Natural killer cell (primary cell): Measurements from ENCODE around the gene PHF14. TPM values are rescaled to one million over a fixed set of nuclear protein-coding genes. Genes with fewer than 3 reads are reported as not detected.

ENCODE experiments used
- ATAC-seq, 3 donors: fragments of 150-1000 bp in 2 of 3; fragments of 200-7000 bp in 1 of 3; cut with Tn5 transposase; 1 replicate in 1 of 3; 2 replicates in 2 of 3; pipeline ENCODE4 v1.10.0; 2021; ENCODE audit warnings: mild to moderate bottlenecking in 2 of 3, moderate library complexity in 2 of 3
- DNase-seq, 2 donors: peaks; one replicate each; pipeline versions ENCODE4 v3.0.0 to v3.0.0-alpha.2; 2013 to 2021; ENCODE audit warnings: mixed read lengths in 1 of 2
- H3K27ac ChIP-seq: one replicate; pipeline ENCODE4 v1.5.1; 2013; ENCODE audit warnings: mild to moderate bottlenecking, low read length
- H3K27me3 ChIP-seq: one replicate; pipeline ENCODE4 v1.6.1; 2013; ENCODE audit warnings: low read length; ENCODE audit not compliant: control insufficient read depth, insufficient read depth
- H3K36me3 ChIP-seq: one replicate; pipeline ENCODE4 v1.6.1; 2013; ENCODE audit warnings: low read length; ENCODE audit not compliant: control insufficient read depth, insufficient read depth
- H3K4me1 ChIP-seq: one replicate; pipeline ENCODE4 v1.6.1; 2013; ENCODE audit warnings: low read length; ENCODE audit not compliant: control insufficient read depth, insufficient read depth
- H3K4me3 ChIP-seq: one replicate; pipeline ENCODE4 v1.5.1; 2013; ENCODE audit warnings: low read length
- H3K9me3 ChIP-seq: one replicate; pipeline ENCODE4 v1.6.1; 2013; ENCODE audit warnings: low read length; ENCODE audit not compliant: control insufficient read depth, insufficient read depth
- H3K27ac Mint-ChIP-seq, 2 donors: one replicate each; pipeline ENCODE4 v1.8.0; 2022; ENCODE audit warnings: mild to moderate bottlenecking in 2 of 2, mixed read lengths in 2 of 2, moderate library complexity in 1 of 2
- H3K27me3 Mint-ChIP-seq, 2 donors: one replicate each; pipeline ENCODE4 v1.8.0; 2022; ENCODE audit warnings: low read depth in 2 of 2, mixed read lengths in 2 of 2
- H3K36me3 Mint-ChIP-seq: one replicate; pipeline ENCODE4 v1.8.0; 2022; ENCODE audit warnings: mixed read lengths
- H3K4me1 Mint-ChIP-seq, 2 donors: one replicate each; pipeline ENCODE4 v1.8.0; 2022; ENCODE audit warnings: mixed read lengths in 2 of 2
- H3K4me3 Mint-ChIP-seq: one replicate; pipeline ENCODE4 v1.8.0; 2022; ENCODE audit warnings: mild to moderate bottlenecking, moderate library complexity, mixed read lengths
- H3K9me3 Mint-ChIP-seq, 2 donors: one replicate each; pipeline ENCODE4 v1.8.0; 2022; ENCODE audit warnings: mixed read lengths in 2 of 2
- WGBS: methylation state at CpG from one replicate; pipeline ENCODE4 v1.1.7; 2013; ENCODE audit warnings: missing lambda C conversion rate; ENCODE audit not compliant: insufficient coverage; 5-methylcytosine and 5-hydroxymethylcytosine counted together
- intact Hi-C: fragments of 100-400 bp; cut with micrococcal nuclease; formaldehyde crosslinking; loops from one replicate; pipeline ENCODE4 v1.14.2; 2022
- total RNA-seq, 4 donors: library from RNA; stranded (reverse); fragments of 120-200 nt in 1 of 4; gene quantifications; one replicate each; pipeline versions ENCODE4 v1.2.3 to v1.2.4, GENCODE V29; 2013 to 2022
- TF ChIP-seq, protein P1 (sequence below): fragments of 200-600 bp; IDR thresholded peaks from one replicate; pipeline ENCODE4 v1.8.0; 2022; ENCODE audit warnings: antibody characterized with exemption

Gene PHF14
- total RNA-seq, 3 donors from 2014 or later (not counting 1 experiment from before 2014, with no cell fraction given): 23.6 to 30.8 (median 27.7) TPM

DNA sequence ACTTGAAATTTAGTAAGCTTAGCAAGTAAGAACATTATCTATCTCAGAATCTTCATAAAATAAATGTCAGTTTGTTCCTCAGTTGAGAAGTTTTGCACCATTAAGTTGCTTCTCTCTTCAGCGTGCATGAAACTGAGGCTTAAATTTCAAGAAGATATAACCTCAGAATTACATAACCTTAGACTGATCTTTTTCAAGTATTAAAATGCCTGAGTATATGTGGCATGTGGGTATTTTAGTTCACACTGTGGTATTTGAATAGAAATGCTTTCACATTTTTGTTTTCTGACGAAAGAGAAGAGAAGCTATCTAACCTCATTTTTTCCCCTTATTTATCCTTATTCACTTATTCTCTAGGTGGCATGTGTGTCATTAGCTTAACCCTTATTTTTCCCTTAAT lies 104.1 kb downstream of the PHF14 start:
- no peaks in the 10 kb centered on the region for H3K36me3 Mint-ChIP-seq

DNA sequence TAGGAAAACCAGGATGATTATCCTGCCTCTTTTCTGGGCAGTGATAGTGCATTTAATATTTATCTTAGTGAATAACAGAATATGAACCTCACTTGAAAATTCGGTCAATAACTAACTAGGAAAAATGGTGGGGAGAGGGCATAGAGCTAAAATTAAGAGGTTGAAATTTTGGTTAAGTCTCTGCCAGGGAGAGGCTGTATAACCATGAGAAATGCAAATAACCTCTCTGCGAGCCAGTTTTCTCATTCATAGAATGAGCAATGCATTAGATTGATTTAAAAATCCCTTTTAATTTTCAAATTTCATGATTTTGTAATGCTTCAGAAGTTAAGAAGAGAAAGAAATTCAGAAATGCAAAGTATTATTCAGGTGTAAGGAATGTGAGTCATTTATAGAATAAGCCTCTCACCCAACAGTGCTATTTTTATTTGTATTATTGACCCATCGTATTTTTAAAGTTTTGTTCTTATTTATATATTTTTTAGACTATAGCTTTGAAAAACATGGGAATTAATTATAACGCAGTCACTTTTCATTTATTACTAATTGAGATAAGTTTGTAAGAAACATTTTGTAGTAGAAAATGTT lies 104.7 kb downstream of the PHF14 start:
- H3K27me3 Mint-ChIP-seq: no peaks in the 10 kb centered on the region
- Histone ChIP-seq H3K9me3 (no peaks in the 10 kb centered on the region), H3K4me1 (no peaks in the 10 kb centered on the region), H3K36me3 (no peaks in the 10 kb centered on the region), H3K27ac (no peak overlapping the region), H3K27me3 (no peaks in the 10 kb centered on the region), H3K4me3 (no peak overlapping the region)
- no peaks in the 10 kb centered on the region for H3K9me3 Mint-ChIP-seq
- H3K27ac Mint-ChIP-seq: no peak overlapping the region
- DNase-seq (no peak), ATAC-seq (no peak)
- no peaks in the 10 kb centered on the region for H3K36me3 Mint-ChIP-seq
- TF ChIP-seq, protein P1, sequence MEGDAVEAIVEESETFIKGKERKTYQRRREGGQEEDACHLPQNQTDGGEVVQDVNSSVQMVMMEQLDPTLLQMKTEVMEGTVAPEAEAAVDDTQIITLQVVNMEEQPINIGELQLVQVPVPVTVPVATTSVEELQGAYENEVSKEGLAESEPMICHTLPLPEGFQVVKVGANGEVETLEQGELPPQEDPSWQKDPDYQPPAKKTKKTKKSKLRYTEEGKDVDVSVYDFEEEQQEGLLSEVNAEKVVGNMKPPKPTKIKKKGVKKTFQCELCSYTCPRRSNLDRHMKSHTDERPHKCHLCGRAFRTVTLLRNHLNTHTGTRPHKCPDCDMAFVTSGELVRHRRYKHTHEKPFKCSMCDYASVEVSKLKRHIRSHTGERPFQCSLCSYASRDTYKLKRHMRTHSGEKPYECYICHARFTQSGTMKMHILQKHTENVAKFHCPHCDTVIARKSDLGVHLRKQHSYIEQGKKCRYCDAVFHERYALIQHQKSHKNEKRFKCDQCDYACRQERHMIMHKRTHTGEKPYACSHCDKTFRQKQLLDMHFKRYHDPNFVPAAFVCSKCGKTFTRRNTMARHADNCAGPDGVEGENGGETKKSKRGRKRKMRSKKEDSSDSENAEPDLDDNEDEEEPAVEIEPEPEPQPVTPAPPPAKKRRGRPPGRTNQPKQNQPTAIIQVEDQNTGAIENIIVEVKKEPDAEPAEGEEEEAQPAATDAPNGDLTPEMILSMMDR: no peak
- intact Hi-C loops: no loop called here
- peaks cover 0 to 4% of the 10 kb centered on the region in 2 donors for H3K4me1 Mint-ChIP-seq
- no peak overlapping the region for H3K4me3 Mint-ChIP-seq
- whole genome bisulfite sequencing: 100% methylated on average over 2 of the region's 4 CpGs

More for the DNA sequence above, 104.1 kb downstream of the PHF14 start:
- ATAC-seq: no peak
- Mint-ChIP-seq H3K4me3 (no peak overlapping the region), H3K27ac (no peak overlapping the region), H3K27me3 (no peaks in the 10 kb centered on the region), H3K9me3 (no peaks in the 10 kb centered on the region), H3K4me1 (peaks cover 0 to 2% of the 10 kb centered on the region in 2 donors)
- intact Hi-C loops: no loop called here
- Histone ChIP-seq H3K4me3 (no peak overlapping the region), H3K27ac (no peak overlapping the region), H3K27me3 (no peaks in the 10 kb centered on the region), H3K36me3 (no peaks in the 10 kb centered on the region), H3K9me3 (no peaks in the 10 kb centered on the region), H3K4me1 (no peaks in the 10 kb centered on the region)
- no peak for DNase-seq
- WGBS: no CpG with 5 or more reads among the region's 2 CpGs
- TF ChIP-seq, protein P1: no peak

DNA sequence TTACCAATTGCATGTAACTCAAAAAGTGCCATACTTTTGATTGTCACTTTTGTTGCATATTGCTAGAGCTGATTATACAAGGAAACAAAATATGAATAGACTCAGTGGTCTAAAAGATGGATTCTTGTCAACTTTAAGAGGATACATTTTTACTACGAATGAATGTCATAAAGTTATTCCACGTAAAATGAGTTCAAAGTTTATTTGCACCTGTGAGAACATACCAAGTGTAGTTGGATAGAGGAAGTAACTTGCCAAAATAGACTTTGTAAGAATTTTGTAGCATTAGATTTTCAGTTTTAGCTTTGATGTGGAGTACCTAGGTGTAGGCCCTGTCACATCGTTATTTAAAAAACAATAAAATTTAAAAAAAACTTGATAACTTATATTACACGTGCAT lies 106.2 kb downstream of the PHF14 start:
- no peaks in the 10 kb centered on the region for H3K27me3 ChIP-seq

More for the DNA sequence above, 106.2 kb downstream of the PHF14 start:
- no peaks in the 10 kb centered on the region for H3K9me3 Mint-ChIP-seq
- H3K9me3 ChIP-seq: no peaks in the 10 kb centered on the region
- no peaks in the 10 kb centered on the region for H3K27me3 Mint-ChIP-seq
- H3K36me3 Mint-ChIP-seq: no peaks in the 10 kb centered on the region
- intact Hi-C loops: no loop called here
- H3K4me1 Mint-ChIP-seq: peaks cover 0 to 4% of the 10 kb centered on the region in 2 donors
- no peak overlapping the region for H3K4me3 Mint-ChIP-seq
- no peak overlapping the region for H3K27ac ChIP-seq
- H3K4me1 ChIP-seq: no peaks in the 10 kb centered on the region
- ATAC-seq (no peak), DNase-seq (no peak)
- TF ChIP-seq, protein P1: no peak
- WGBS: 100% methylated on average over 2 of the region's 4 CpGs
- no peak overlapping the region for H3K4me3 ChIP-seq
- no peaks in the 10 kb centered on the region for H3K36me3 ChIP-seq
- no peak overlapping the region for H3K27ac Mint-ChIP-seq
